Measurements from ENCODE around the gene FTSJ1.

Gene FTSJ1

DNA sequence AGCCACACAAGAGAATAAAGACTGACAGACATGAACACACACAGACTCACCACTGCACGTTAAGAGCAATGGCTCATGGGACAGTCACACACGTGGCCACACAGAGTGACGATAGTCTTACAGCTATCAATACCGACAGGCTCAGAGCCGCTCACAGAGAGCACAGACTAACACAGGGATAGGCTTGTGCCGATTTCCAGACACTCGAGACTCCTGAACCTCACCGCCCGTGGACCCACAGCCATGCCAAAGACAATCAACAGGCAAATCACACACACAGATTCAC is 5.2 kb upstream of the FTSJ1 start:
- DNase-seq (ENCODE audit: low spot score) = no peak

DNA sequence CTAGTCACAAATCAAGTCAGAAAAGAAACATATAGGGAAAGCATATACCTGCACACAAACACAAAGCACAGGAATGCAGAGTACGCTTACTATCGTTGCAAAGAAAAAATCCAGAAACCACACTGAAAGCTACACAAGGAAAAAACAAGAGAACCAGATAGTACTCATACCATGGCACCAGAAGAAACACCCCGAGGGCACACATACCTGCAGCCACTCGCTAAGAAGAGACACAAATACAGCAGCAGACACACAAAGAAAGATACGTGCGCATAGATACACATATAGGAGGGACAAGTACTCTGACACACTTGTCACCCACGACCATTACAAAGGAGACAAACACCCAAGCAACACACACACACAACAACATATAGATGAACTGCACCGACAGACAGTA is 4.5 kb upstream of the FTSJ1 start:
- no peak for DNase-seq (ENCODE audit: low spot score)

DNA sequence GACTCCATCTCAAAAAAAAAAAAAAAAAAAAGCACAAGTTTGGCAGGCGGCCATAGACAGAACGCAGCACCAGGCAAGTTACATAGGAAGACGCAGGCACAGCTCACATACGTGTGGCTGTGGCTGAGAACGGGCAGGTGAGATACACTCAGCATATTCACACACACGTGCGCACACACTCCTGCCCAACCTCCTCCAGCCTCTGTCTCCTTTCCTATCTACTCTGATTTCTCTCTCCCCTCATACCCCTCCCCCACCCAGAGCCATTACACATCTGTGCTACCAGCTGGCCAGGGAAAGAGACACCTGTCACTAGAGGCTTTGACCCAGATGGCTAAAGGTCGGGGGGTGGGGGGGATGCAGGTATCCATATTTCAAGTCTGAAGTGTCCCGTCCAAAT is 3.8 kb upstream of the FTSJ1 start:
- no peak for DNase-seq (ENCODE audit: low spot score)

DNA sequence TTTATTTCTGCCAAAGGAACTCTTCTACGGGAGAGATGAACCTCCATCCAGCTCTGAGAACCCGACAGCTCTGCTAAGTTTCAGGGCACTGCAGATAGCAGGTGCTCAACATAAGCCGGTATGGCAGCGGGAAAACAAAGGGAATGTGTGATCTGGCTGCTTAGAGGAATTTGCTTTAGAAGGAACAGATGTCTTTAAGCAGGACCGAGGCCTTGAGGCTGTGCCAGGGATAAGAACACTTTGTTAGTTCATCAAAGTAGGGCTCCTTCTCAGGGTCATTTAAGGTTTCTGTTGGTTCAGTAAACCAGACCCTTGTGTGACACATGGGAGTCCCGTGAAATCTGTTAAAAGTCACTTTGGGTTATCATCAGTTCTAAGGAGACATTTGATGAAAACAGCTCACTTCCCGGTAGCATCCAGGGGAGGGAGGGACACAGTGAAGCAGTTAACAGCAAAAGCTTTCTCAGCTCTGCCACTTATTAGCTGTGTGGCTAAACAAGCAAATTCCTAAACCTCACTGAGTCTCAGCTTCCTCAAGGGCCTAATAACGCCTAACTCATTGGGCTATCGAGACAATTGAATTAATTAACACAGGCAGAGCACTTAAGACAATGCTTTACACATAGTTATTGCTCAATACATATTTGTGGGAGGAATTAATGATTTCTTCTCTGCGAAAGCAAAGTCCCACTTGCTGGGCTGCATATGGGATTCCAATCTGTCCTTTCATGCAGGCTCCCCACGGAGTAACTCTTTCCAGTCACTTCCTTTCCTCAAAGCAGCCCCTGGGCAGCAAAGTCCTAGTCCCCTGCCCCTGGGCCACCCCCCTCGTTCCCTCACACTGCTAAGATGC is 2.9 kb upstream of the FTSJ1 start:
- DNase-seq (ENCODE audit: low spot score) = no peak

DNA sequence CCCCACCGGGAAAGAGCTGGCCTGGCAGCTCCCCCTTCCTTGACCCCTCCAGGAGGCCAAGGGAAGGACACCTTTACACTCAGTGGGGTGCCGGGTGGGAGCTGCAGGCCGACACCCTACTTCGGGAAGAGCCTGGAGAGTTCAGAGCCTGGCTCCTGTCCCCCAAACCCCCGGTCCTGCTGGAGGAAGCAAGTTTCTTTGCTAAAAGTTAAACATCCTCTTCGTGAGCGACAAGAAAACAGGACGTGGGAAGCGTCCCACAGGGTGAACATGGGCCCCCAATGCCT is 2.4 kb upstream of the FTSJ1 start:
- no peak for DNase-seq (ENCODE audit: low spot score)

DNA sequence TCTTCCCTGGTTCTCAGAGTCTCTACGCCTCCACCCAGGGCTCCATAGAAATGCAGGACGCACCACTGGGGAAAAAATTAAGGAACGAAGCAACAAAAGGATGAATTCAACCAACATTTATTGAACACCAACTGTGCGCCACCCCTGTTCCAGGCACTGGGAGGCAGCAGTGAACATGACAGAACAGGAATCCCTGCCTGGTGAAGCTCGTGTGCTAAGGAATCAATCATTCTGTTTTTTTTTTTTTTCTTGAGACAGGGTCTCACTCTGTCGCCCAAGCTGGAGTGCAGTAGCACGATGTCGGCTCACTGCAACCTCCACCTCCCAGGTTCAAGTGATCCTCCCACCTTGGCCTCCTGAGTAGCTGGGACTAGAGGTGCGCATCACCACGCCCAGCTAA is 1.9 kb upstream of the FTSJ1 start:
- DNase-seq (ENCODE audit: low spot score) = peak; percentile 49

DNA sequence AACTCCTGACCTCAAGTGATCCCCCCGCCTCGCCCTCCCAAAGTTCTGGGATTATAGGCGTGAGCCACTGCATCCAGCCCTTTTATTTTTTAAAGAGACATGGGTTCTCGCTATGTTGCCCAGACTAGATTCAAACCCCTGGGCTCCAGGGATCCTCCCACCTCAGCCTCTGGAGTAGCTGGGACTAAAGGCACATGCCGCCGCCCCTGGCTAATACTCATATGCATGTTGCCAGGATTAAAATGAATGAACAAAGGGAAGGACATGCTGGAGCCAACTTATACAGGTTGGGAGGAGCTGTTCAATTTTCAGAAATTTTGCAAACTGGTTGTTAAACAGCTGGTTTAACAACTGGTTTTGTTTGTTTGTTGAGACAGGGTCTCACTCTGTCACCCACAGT is 1.4 kb upstream of the FTSJ1 start:
- DNase-seq (ENCODE audit: low spot score) = no peak

DNA sequence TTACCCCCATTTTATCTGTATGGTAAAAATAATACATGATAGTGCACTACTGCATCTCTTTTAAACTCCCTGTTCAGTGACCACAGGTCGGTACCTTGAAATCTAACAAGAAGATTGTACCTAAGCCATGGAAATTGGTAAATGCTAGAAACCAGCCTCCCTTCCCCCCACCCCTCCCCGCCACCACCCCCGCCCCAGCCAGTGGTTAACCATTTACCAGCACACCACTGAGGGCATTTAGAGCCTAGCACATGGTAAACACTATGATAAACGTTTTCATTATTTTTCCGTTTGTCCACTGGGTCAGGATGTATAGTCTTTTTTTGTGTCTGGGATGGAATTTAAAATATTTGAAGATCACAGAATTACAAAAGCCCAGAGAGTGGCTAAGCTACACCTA is 703 bp upstream of the FTSJ1 start:
- no peak for DNase-seq (ENCODE audit: low spot score)

DNA sequence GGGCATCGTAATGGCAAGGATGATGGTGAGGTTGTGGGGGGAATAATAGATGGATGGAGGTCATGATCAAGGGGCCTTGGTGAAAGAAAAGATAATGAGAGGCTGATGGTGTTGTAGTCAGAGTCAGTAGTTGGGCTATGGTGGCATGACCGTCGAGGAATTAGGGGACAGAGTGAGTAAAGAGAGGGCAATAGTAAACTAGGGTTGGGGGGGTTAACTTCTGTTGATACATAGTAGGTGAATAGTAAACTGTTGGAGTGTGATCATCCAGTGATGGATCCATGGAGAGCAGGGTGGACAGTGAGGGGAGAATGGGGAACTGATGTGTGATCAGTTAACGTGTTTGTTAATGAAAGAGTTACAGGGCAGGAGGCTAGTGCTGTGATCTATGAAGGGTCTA is 920 bp downstream of the FTSJ1 start:
- DNase-seq (ENCODE audit: low spot score) = no peak

DNA sequence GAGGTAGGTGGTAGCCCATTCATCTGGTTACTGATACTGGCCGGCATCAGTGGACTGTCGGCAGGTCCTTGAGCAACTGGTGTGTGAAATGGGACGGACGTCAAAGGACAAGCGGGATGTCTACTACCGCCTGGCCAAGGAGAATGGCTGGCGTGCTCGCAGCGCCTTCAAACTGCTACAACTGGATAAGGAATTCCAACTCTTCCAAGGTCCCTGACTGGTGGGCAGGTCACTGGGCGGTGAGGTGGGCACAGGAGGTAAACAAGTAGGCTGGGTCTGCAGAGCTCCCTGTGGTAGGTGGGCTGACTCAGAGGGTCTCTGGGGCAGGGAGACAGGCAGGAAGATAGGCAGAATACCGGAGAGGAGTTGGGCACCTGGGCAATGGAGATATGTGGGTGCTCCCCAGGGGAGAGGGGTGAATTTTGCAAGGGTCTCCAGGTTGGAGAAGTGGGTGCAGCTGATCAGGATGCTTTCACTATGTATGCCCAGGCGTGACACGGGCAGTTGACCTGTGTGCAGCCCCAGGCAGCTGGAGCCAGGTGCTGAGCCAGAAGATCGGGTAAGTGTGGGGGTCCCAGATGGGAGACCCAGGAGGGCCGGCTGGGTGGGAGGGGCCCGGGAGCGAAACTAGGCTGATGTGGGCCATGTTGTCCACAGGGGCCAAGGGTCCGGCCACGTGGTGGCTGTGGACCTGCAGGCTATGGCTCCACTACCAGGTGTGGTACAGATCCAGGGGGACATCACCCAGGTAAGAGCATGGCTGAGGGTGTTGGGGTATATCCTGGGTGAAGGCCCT is 2.2 kb downstream of the FTSJ1 start:
- DNase-seq (ENCODE audit: low spot score) = no peak

DNA sequence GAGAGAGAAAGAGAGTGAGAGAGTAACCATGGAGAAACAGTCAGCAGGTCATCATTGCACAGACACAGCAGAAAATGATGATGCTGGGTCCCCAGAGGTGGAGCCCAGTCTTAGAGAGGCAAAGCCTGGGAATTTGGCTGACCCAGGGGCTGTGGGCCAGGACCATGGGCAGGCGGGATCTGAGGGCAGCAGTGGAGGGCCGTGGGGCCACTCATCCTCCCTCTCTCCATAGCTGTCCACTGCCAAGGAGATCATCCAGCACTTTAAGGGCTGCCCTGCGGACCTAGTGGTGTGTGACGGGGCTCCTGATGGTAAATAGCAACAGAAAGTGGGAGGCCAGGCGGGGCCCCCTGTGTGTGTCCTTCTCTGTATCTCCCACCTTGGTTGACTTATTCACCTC is 2.8 kb downstream of the FTSJ1 start:
- no peak for DNase-seq (ENCODE audit: low spot score)

DNA sequence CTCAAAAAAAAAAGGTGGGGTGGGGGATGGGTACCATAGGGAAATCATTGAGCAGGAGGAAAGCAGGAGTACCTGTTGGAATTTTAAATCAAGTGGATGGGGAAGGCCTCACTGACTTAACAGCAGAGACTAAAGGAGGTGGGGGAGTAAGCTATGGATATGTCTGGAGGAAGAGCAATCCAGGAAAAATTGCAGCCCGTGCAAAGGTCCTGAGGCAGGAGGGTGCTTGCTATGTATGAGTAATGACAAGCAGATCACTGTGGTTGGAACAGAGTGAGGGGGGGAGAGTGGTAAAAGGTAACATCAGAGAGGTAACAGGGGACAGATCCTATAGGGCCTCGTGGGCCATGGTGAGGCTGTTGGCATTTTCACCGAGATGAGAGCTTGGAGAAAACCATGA is 4.1 kb downstream of the FTSJ1 start:
- no peak for DNase-seq (ENCODE audit: low spot score)

DNA sequence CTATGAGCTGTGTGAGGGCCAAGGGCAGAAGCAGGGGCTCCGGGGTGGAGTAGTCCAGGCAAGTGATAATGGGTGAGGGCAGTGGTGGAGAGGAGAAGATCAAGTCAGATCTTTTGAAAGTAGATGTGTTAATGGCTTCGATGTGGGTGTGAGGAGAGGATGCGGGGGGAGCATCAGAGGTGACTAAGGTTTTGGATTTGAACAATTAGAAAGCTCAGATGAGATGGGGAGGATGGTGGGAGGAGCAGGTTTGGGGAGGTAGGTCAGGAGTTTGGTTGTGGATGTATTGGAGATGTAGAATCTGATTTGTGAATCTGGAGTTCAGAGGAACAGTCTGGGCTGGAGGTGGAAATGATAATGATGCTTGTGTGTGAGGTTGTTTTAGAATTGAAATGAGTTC is 4.6 kb downstream of the FTSJ1 start:
- DNase-seq (ENCODE audit: low spot score) = no peak

DNA sequence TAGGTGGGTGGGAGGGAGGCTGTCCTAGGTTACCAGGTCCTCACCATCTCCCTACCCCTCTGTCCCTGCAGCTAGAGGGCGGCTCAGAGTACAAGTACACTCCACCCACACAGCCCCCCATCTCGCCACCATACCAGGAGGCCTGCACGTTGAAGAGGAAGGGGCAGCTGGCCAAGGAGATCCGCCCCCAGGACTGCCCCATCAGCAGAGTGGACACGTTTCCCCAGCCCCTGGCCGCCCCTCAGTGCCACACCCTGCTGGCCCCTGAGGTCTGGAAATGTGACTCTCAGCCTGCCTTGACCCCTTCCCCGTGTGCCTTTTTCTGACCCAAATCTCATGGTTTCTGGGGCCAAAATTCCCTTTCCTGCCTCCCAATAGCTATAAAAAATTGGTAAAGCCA is 6.5 kb downstream of the FTSJ1 start:
- no peak for DNase-seq (ENCODE audit: low spot score)

DNA sequence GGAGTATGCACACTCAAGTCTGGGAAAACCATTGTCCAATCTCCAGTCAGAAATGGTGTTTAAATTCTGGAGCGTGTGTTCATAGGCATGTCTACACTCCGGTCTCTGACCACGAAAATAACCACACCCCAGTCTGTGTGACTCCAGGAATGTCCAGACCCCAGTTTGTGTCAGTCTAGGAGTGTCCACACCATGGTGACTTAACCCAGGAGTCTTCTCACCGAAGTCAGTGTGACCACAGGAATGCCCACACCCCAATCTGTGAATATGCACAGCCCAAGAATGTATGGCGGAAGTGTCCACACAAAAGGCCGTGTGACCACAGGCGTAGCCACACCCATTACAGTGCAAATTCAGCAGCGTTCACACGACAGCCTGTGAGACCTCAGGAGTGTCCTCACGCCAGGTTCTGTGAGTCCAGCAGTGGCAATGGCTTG is 11.4 kb downstream of the FTSJ1 start:
- no peak for DNase-seq (ENCODE audit: low spot score)

DNA sequence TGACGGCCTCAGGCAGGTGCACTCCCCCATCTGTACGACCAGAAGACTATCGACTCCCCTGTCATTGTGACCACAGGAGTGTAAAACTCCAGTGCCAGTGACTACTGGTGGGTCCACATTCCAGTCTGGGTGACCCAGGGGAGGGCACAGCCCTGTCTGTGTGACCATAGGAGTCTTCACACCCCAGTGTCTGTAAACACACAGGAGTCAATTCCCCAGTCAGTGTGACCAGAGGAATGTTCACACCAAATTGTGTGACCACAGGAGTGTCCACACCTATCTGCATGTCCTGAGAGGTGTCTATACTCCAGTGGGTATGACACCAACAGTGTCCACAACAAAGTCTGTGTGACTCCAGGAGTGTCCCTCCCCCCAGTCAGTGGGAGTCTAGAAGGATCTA is 12.0 kb downstream of the FTSJ1 start:
- no peak for DNase-seq (ENCODE audit: low spot score)

DNA sequence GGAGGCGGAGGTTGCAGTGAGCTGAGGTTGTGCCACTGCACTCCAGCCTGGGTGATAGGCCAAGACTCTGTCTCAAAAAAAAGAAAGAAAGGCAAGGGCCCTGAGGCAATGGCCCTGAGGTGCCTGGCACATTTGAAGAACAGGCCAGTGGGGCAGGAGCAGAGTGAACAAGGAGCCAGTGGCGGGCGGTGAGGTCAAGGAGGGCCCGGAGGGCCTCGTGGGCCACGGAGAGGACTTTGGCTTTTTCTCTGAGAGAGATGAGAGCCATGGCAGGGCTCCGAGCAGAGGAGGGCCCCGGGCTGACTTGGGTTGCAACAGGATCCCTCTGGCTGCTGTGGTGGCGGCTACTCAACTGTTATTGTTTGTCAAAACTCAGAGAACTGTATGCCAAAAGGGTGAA is 13.3 kb downstream of the FTSJ1 start:
- DNase-seq (ENCODE audit: low spot score) = no peak

DNA sequence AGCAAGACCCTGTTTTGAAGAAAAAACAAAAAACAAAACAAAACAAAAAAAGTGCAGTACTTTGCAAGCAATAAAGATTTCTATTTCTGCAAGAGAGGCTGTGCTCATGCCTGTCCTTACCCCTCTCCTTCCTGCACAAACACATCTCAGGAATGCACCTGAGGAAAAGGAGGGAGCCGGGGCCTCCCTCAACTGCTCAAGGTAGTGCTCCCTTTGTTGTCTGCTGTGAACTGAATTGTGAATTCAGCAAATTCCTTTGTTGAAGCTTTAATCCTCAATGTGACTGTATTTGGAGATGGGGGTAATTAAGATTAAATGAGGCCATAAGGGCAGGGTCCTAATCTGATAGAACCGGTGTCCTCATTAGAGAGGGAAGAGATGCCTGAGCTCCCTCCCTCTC is 13.9 kb downstream of the FTSJ1 start:
- DNase-seq (ENCODE audit: low spot score) = no peak

DNA sequence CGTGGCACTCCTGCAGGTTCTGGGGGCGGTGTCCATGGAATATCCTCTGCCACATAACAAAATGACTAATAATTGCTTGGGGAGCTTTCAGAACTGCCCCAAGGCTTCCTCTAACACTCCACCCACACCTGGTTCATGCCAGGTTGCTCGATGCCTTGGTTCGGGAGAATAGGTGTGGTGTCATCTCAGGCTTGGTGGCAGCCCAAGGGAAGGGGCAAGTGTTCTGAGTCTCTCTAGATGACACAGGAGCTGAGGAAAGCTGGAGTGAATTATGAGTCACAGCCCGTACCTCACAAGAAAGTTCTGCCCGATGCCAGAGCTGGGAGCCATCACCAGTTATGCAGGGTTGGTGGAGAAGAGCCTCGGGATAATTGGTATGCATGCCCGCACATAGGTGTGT is 14.7 kb downstream of the FTSJ1 start:
- DNase-seq (ENCODE audit: low spot score) = no peak

DNA sequence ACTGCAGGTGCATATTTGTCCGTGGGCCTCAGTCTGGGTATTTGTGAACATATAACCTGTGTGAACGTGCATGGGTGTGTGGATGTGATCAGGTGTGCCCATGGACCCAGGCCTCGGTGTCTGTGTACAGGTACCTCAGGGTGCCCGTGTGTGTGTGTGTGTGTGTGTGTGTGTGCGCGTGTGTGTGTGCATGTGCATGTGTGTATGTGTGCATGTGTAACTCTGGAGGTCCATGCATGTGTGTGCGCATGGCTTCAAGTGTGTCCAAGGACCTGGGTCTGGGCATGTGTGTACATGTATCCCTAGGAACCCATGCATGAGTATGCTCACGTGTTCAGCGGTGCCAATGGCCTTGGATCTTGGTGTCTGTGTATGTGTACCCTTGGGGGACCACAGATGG is 15.8 kb downstream of the FTSJ1 start:
- DNase-seq (ENCODE audit: low spot score) = no peak

DNA sequence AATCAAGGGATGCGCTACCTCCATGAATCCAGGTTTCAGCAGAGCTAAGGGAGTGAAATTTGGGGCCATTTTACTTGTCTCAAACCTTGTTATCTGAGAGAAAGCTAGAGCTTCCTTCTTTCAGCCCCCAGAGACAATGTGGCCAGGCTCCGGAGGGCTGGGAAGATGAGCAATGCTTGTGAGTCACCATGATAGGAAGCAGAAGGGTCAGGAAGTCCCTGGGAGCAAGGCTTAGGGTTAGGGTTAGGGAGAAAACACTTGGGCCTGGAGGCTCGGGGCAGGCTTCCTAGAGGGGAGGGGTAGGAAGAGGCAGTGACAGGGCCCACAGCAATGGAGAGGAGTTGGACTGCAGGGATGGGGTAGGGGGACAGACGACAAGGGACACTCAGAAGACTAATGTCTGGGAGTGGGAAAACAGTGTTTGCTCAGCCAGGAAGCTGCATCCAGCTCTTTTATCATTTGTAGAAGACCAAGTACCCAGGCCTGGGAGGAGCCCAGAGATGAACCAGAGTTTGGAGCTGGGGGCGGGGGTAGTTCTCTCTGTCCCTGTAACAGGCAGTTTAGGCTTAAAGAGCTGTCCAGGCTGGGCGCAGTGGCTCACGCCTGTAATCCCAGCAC is 16.4 kb downstream of the FTSJ1 start:
- no peak for DNase-seq (ENCODE audit: low spot score)

DNA sequence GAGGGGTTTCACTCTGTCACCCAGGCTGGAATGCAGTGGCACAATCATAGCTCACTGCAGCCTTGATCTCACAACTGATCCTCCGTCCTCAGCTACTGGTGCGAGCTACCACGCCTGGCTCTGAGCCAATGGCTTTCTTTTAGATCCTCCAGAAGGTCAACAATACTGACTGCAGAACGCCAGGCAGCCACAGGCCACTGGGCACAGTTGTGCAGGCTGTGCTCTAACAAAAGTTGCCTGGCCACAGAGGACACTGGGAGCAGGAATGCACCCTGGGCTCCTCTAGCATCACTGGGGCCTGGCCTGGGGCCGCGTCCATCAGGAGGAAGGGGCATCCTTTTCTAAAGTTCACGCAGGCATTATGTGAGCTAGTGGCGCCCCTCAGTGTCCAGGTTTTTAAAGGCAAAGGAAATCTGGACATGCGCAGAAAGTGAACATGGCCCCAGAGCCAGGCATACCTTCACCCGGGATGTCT is 17.9 kb downstream of the FTSJ1 start:
- peak; percentile 60 for DNase-seq (ENCODE audit: low spot score)

DNA sequence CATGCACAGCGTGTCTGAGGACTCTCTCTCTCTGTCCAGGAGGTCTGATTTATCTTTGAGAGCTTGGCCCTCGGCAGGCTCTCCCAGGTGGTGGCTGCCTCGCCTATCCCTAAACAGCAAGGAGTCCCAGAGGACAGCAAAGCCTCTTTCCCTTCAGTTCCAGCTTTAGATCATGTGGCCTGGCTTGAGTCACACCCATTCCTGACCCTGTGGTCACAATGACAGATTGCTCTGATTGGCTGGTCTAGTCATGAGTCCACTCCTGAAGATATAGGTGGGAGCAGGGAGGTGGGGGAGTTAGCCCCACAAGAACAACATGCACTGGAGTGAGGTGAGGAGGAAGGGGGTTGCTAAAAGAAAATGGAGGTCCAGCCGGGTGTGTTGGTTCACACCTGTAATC is 20.7 kb downstream of the FTSJ1 start:
- no peak for DNase-seq (ENCODE audit: low spot score)

DNA sequence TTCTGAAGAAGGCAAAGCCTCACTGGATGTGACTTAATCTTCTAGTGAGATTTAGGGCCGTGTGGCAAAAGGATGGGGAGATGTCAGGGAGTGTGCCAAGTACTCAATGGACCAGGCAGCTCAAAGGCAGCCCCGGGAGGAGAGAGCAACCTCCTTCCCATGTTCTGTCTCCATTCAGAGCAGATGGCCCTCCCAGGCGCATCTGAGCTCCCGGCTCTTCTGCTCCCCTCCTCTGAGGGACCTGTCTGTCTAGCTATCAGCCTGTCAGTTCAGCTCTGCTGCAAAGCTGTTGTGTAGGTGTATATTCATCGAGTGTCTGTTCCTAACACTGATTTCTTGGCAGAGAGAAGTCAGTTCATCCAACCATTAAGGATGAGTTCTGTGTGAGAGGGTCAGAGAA is 21.9 kb downstream of the FTSJ1 start:
- no peak for DNase-seq (ENCODE audit: low spot score)

Data from NAMALWA (cell line).